Liver (tissue), 3 donors: Measurements from ENCODE around the gene SLC25A26.

Experiments
- GABPA ChIP-seq, 2 donors: IDR thresholded peaks in 1 of 2; conservative IDR thresholded peaks in 1 of 2; 2 replicates each; pipeline ENCODE4 v1.6.1; 2016; ENCODE audit warnings: antibody characterized with exemption in 2 of 2, mild to moderate bottlenecking in 1 of 2, moderate library complexity in 1 of 2
- JUND ChIP-seq, 2 donors: IDR thresholded peaks; 2 replicates each; pipeline ENCODE4 v1.6.1; 2016; ENCODE audit warnings: antibody characterized with exemption in 2 of 2
- RAD21 ChIP-seq, 2 donors: IDR thresholded peaks; 2 replicates each; pipeline ENCODE4 v1.6.1; 2016; ENCODE audit warnings: antibody characterized with exemption in 2 of 2, mild to moderate bottlenecking in 2 of 2
- RXRA ChIP-seq, 2 donors: IDR thresholded peaks; 2 replicates each; pipeline ENCODE4 v1.6.1; 2017 to 2018; ENCODE audit warnings: antibody characterized with exemption in 2 of 2, mild to moderate bottlenecking in 1 of 2
- SP1 ChIP-seq: IDR thresholded peaks from 2 replicates; pipeline ENCODE4 v1.6.1; 2018; ENCODE audit warnings: antibody characterized with exemption, mild to moderate bottlenecking
- TAF1 ChIP-seq: conservative IDR thresholded peaks from 2 replicates; pipeline ENCODE4 v1.6.1; 2016; ENCODE audit warnings: antibody characterized with exemption, mild to moderate bottlenecking
- YY1 ChIP-seq: IDR thresholded peaks from 2 replicates; pipeline ENCODE4 v1.6.1; 2016; ENCODE audit warnings: antibody characterized with exemption, mild to moderate bottlenecking
- TF ChIP-seq, protein P1 (sequence below): fragments of 150-350 bp; IDR thresholded peaks from 2 replicates; pipeline ENCODE4 v1.5.1; 2017; ENCODE audit warnings: improper control_type of control experiment, low read depth, low read length; ENCODE audit not compliant: missing input control
- TF ChIP-seq, protein P2 (sequence below): IDR thresholded peaks from 2 replicates; pipeline ENCODE4 v1.6.1; 2016; ENCODE audit warnings: antibody characterized with exemption, mild to moderate bottlenecking
- TF ChIP-seq, protein P3 (sequence below): IDR thresholded peaks from 2 replicates; pipeline ENCODE4 v1.6.1; 2016; ENCODE audit warnings: antibody characterized with exemption
- donor health status: healthy.
- donor health status: healthy.

DNA sequence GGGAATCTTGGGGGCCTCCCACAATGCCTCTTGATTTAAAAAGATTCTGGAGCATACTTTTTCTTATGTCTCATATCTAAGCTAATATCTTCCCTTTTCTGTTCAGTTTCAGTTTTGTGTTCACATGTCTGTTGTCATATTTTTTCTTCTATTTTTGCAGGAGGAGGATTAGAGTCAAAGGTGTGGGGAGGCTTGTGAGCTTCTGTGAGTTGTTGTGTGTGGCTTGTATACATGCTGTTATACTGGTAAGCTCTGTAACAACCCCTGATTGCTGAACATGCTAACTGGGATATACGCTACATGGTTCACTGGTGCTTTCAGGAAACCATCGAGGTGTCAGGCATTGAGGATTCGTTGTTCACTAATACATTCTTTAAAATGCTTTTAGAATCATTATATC is 83.5 kb downstream of the SLC25A26 start:
- TF ChIP-seq, protein P1, sequence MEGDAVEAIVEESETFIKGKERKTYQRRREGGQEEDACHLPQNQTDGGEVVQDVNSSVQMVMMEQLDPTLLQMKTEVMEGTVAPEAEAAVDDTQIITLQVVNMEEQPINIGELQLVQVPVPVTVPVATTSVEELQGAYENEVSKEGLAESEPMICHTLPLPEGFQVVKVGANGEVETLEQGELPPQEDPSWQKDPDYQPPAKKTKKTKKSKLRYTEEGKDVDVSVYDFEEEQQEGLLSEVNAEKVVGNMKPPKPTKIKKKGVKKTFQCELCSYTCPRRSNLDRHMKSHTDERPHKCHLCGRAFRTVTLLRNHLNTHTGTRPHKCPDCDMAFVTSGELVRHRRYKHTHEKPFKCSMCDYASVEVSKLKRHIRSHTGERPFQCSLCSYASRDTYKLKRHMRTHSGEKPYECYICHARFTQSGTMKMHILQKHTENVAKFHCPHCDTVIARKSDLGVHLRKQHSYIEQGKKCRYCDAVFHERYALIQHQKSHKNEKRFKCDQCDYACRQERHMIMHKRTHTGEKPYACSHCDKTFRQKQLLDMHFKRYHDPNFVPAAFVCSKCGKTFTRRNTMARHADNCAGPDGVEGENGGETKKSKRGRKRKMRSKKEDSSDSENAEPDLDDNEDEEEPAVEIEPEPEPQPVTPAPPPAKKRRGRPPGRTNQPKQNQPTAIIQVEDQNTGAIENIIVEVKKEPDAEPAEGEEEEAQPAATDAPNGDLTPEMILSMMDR, result no peak
- TF ChIP-seq GABPA (IDR thresholded peaks at IDR 0.05 in 1 of 2, conservative IDR thresholded peaks at IDR 0.05 in 1 of 2), result no peak
- TF ChIP-seq YY1, result no peak
- no peak for TF ChIP-seq TAF1
- TF ChIP-seq RXRA (IDR thresholded peaks at IDR 0.05), result no peak
- no peak for TF ChIP-seq JUND (IDR thresholded peaks at IDR 0.05)
- TF ChIP-seq SP1, result no peak
- TF ChIP-seq, protein P2, sequence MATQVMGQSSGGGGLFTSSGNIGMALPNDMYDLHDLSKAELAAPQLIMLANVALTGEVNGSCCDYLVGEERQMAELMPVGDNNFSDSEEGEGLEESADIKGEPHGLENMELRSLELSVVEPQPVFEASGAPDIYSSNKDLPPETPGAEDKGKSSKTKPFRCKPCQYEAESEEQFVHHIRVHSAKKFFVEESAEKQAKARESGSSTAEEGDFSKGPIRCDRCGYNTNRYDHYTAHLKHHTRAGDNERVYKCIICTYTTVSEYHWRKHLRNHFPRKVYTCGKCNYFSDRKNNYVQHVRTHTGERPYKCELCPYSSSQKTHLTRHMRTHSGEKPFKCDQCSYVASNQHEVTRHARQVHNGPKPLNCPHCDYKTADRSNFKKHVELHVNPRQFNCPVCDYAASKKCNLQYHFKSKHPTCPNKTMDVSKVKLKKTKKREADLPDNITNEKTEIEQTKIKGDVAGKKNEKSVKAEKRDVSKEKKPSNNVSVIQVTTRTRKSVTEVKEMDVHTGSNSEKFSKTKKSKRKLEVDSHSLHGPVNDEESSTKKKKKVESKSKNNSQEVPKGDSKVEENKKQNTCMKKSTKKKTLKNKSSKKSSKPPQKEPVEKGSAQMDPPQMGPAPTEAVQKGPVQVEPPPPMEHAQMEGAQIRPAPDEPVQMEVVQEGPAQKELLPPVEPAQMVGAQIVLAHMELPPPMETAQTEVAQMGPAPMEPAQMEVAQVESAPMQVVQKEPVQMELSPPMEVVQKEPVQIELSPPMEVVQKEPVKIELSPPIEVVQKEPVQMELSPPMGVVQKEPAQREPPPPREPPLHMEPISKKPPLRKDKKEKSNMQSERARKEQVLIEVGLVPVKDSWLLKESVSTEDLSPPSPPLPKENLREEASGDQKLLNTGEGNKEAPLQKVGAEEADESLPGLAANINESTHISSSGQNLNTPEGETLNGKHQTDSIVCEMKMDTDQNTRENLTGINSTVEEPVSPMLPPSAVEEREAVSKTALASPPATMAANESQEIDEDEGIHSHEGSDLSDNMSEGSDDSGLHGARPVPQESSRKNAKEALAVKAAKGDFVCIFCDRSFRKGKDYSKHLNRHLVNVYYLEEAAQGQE, result no peak
- TF ChIP-seq, protein P3, sequence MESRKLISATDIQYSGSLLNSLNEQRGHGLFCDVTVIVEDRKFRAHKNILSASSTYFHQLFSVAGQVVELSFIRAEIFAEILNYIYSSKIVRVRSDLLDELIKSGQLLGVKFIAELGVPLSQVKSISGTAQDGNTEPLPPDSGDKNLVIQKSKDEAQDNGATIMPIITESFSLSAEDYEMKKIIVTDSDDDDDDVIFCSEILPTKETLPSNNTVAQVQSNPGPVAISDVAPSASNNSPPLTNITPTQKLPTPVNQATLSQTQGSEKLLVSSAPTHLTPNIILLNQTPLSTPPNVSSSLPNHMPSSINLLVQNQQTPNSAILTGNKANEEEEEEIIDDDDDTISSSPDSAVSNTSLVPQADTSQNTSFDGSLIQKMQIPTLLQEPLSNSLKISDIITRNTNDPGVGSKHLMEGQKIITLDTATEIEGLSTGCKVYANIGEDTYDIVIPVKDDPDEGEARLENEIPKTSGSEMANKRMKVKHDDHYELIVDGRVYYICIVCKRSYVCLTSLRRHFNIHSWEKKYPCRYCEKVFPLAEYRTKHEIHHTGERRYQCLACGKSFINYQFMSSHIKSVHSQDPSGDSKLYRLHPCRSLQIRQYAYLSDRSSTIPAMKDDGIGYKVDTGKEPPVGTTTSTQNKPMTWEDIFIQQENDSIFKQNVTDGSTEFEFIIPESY, result no peak
- no peak for TF ChIP-seq RAD21 (IDR thresholded peaks at IDR 0.05)
